Measurements from ENCODE around the gene SHISAL1.

SHISAL1 gene

GRCh38 chr22:44197271-44197670 is 115.5 kb downstream of the SHISAL1 start:
- H3K4me3 ChIP-seq (ENCODE audit: low read depth, low read length): no peak overlapping the region

- no peak overlapping the region for H3K4me3 ChIP-seq (ENCODE audit: low read depth, low read length)
Observed at GRCh38 chr22:44196731-44197131, 116.0 kb downstream of the SHISAL1 start.

- H3K4me3 ChIP-seq (ENCODE audit: low read depth, low read length): no peak overlapping the region
Observed at GRCh38 chr22:44196241-44196640, 116.5 kb downstream of the SHISAL1 start.

- no peak overlapping the region for H3K4me3 ChIP-seq (ENCODE audit: low read depth, low read length)
Observed at GRCh38 chr22:44195189-44195871, 117.4 kb downstream of the SHISAL1 start.

GRCh38 chr22:44194569-44194968 is 118.2 kb downstream of the SHISAL1 start:
- H3K4me3 ChIP-seq (ENCODE audit: low read depth, low read length): no peak overlapping the region

Data from iPS-11a (cell line).